ENCODE results near the gene RFPL3.
"Not testable (repeated sequence)": the region's sequence is repeated elsewhere in the genome, so short reads cannot be mapped to it uniquely, and the experiment has no call there.

The RFPL3 gene

DNA sequence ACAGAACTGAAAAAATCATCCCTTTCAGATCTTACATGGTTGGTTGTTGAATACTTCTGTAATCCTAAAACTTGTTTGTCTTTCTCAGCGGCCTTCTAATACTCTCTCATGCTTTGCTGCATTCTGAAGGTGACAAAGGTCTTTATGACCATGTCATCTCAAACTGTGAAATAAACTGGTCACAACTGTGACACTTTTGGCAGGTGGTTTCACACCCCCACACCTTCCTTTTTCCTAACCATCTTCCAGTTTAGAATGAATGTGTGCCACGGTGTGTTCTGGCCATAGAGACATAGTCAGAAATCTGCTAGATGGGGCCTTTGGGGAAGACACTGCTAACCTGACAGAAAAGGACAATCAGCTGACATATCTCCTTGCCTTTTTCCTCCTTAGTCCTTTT is 14.7 kb upstream of the RFPL3 start:
- no peak for TF ChIP-seq CTCF (IDR thresholded peaks at IDR 0.05; ENCODE audit: low read depth, low read length)
- no peak overlapping the region for H3K4me3 ChIP-seq (ENCODE audit: low read depth, low read length)

DNA sequence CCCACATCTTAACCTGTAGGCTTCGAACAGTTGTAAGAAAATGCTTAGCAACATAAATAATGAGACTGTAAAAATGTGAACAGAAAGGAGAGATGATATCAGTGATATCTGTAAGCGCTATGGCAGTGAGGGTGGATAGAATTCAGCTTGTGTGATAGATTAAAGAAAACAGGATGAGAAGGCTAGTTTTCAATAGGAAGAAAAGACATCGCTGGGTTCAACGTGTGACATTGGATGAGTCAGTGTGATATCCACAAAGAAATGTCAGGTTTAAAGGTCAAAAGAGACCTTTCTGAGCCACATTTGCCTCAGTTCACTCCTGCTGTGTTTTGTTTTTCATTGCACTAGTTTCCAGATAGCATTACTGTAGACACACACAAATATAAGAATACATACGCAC is 13.7 kb upstream of the RFPL3 start:
- TF ChIP-seq CTCF (IDR thresholded peaks at IDR 0.05; ENCODE audit: low read depth, low read length) = no peak
- no peak overlapping the region for H3K4me3 ChIP-seq (ENCODE audit: low read depth, low read length)

- no peak overlapping the region for H3K4me3 ChIP-seq (ENCODE audit: low read depth, low read length)
These were observed 9.5 kb upstream of the RFPL3 start for GRCh38 chr22:32348031-32348611.

DNA sequence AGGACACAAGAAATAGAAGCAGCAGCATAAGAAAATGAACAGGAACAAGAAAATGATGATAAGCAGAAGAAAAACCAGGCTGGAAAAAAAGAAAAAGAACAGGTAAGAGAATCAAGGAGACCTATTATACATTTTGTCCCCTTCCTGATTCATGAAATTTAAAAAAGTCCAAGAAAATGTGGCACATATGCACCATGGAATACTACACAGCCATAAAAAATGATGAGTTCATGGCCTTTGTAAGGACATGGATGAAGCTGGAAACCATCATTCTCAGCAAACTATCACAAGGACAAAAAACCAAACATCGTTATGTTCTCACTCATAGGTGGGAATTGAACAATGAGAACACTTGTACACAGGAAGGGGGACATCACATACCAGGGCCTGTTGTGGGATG is 5.8 kb upstream of the RFPL3 start:
- not testable (repeated sequence) for H3K4me3 ChIP-seq (ENCODE audit: low read depth, low read length)

More at GRCh38 chr22:32348031-32348611, 9.5 kb upstream of the RFPL3 start:
- TF ChIP-seq CTCF (IDR thresholded peaks at IDR 0.05; ENCODE audit: low read depth, low read length) = no peak

DNA sequence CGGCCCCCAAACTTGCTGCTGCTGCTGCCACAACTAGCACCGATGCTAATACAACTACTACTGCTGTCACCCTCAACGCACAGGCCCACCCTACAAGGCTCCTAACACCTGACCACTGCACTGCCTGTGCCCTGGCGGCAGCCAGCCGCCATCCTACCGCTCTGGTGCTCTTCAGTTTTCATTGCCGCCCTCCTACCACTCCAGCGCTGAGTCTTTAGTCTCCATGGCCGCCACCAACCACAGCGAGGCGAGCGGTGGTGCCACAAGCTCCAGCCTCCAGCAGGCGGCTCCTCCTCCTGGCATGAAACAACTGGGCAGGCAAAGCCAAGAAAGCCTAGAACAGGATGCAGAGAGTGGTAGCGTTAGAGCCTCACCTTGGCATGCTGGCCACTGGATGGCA is 5.0 kb upstream of the RFPL3 start:
- no peak for TF ChIP-seq CTCF (IDR thresholded peaks at IDR 0.05; ENCODE audit: low read depth, low read length)
- no peak overlapping the region for H3K4me3 ChIP-seq (ENCODE audit: low read depth, low read length)

DNA sequence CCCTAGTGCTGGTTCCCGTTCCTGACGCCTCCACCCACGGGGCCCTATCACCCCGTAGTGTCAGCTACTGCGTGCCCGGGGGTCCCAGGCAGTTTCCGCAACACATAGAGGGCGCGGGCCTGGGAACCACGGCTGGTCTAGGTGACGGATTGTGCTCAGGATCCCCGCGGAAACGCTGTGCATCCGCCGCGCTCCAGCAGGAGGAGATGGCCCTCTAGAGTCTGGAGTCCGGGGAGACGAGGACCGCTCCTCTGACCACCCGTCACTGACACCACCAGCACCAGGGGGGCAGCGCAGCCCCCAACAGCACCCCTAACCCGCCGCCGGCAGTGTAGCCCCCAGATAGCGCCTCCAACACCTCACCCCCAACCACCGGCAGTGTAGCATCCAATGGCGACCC is 4.4 kb upstream of the RFPL3 start:
- no peak overlapping the region for H3K4me3 ChIP-seq (ENCODE audit: low read depth, low read length)
- no peak for TF ChIP-seq CTCF (IDR thresholded peaks at IDR 0.05; ENCODE audit: low read depth, low read length)

- TF ChIP-seq CTCF (IDR thresholded peaks at IDR 0.05; ENCODE audit: low read depth, low read length) = no peak
- H3K4me3 ChIP-seq (ENCODE audit: low read depth, low read length) = no peak overlapping the region
These were observed 3.8 kb upstream of the RFPL3 start for GRCh38 chr22:32353840-32354239.
